Right forelimb (tissue), 1 donor: ENCODE results near the gene POGK.
"Not testable (repeated sequence)": the region's sequence is repeated elsewhere in the genome, so short reads cannot be mapped to it uniquely, and the experiment has no call there.

Experiments
- DNase-seq: peaks from one replicate; pipeline ENCODE4 v3.0.0-alpha.2; 2018

The POGK gene, protein sequence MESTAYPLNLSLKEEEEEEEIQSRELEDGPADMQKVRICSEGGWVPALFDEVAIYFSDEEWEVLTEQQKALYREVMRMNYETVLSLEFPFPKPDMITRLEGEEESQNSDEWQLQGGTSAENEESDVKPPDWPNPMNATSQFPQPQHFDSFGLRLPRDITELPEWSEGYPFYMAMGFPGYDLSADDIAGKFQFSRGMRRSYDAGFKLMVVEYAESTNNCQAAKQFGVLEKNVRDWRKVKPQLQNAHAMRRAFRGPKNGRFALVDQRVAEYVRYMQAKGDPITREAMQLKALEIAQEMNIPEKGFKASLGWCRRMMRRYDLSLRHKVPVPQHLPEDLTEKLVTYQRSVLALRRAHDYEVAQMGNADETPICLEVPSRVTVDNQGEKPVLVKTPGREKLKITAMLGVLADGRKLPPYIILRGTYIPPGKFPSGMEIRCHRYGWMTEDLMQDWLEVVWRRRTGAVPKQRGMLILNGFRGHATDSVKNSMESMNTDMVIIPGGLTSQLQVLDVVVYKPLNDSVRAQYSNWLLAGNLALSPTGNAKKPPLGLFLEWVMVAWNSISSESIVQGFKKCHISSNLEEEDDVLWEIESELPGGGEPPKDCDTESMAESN

DNA sequence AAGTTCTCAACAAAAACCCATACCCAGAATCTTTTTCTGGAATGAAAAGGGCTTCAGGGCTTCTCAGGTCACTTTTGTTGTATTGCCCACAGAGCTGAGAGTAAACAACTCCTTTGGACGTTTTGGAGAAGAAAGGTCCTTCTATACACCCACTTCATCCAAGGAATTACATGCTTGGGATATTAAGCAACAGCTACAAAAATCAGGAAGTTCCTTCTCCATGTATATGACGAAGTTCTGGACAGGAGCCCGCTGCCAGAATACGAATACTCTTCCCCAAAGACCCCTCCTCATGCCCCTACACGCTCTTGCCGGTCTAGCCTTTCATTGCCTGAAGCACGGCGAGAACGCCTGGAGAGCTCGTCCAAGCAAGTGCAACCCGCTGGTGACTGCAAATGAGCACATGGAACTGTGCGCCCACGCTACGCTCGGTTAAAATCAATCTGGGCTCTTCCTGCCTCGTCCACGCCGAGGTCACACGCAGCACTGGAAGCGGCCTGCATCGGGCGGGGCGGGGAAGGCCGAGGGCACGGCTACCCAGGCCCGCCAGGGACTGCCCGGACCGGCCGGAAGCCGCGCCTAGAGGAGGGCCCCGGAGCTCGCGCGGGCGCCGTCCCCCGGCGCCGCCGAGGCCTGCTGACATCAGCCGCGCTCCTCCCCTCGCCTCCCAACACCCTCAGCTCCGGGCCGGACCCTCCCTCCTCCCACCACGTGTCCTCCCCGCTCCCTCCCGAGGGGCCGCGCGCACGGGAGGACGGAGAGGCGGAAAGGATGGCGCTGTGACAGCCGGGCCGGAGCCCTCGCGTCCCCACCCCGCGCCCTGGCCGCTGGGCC, at the start of gene POGK:
Gene POGK (plus strand): TSS at position 710 of the 834 bp plus-strand sequence. CDS start 1,482 bp downstream, outside the sequence.
- DNase-seq, result peak; percentile 90

DNA sequence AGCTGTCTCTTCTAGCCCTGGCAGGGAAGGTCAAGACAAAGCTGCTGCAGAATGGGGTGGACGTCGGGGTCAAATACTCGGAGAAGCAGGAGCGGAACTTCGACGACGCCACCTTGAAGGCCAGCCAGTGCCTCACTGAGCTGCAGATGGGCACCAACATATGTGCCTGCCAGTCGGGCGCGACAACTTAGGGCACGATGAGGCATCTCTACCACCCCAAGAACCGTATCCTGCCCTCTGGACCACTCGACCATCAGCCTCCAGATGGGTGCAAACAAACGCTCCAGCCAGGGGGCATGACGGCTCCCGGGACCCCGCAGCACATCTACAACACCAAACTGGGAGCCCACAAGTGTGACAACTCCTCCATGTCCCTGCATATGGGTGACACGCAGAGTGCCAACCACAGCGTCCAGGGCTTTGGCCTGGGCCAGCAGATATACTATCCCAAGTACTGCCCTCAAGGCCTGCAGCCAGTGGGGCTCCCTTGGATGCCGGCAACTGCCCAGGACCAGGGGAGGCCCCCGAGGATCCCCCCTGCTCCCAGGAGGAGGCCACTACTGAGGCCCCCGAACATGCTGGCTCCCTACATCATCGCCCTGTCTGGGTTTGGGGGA, 42.5 kb upstream of the POGK start:
- DNase-seq, result no peak

DNA sequence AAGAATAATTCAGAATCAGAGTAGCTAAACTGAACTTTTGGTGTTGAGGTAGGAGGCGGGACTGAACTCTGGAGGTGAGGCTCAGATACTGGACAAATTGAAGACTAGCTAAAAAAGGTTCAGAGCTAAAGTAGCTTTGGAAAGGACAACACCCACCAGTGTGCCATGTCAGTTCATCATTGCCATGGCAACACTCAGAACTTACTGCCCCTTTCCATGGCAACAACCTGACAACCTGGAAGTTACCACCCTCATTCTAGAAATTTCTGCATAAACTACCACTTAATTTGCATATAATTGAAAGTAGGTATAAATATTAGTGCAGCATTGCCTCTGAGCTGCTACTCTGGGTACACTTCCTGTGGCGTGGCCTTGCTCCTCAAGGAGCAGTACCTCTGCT, 30.3 kb upstream of the POGK start:
- DNase-seq, result no peak

DNA sequence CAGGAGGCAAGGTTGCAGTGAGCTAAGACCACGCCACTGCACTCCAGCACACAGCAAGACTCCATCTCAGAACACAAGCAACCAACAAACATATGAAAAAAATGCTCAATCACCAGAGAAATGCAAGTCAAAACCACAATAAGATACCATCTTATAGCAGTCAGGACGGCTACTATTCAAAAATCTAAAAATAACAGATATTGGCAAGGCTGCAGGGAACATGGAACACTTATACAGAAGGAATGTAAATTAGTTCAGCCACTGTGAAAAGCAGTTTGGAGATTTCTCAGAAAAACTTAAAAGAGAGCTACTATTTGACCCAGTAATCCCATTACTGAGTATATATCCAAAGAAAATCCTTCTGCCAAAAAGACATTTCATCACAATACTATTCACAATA, 27.6 kb upstream of the POGK start:
- no peak for DNase-seq

DNA sequence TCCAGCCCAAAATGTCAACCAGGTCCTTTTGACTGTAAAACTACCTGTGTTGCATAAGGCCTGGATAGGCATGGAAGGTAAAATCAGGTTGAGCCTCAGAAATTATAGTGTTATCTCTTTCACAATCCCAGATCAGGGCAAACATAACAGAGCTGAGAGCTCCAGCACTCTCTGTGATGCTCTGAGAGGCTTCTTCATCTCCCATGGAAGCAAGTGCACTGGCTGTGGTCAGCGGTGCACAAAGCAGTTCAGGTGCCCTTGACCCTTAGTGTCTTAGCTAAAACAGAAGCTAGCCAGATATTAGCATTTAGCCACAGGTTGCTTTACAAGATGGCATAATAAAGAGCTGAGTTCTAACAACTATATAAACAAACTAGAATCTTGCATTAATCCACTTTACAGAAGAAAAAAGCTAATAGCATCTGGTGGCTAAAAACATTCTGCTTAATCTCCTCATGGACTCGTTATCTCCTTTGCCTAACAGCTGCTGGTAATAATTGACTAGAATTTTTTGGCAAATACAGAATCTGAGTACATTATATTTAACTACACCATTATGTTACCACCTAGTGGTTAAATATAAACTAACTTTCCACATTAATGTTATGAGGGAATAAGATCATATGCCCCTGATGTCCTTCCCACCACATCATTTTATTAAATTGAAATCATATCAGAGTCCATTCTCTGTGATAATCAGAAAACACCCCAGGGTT, 25.6 kb upstream of the POGK start:
- no peak for DNase-seq

DNA sequence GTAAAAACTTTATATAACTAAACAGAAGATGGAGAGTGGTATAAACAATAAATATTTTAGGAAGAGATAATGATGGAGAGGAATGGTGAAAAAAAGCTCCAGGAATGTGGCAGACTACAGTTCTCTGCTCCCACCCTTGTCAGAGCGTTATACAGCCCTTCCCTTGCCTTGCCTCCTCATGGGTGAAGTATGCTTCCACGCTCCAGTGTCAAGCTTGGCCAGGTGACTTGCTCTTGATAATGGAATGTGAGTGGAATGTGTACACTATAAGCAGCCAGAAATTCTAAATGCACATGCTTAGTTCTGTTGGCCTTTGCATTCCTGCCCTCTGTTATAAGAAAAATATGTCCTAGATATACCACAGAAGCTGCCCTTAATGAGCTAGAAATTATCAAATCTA, 24.7 kb upstream of the POGK start:
- no peak for DNase-seq

DNA sequence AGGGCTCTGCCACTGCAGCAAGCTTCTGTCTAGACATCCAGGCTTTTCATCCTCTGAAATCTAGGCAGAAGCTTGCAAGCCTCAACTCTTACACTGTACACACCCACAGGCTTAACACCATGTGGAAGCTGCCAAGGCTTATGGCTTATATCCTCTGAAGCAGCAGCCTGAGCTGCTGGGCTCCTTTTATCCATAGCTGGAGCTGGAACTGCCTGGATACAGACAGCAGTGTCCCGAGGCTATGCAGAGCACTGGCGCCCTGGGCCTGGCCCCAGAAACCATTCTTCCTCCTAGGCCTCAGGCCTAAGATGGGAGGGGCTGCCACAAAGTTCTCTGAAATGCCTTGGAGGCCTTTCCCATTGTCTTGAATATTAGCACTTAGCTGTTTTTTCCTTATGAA, 19.3 kb upstream of the POGK start:
- DNase-seq, result no peak

DNA sequence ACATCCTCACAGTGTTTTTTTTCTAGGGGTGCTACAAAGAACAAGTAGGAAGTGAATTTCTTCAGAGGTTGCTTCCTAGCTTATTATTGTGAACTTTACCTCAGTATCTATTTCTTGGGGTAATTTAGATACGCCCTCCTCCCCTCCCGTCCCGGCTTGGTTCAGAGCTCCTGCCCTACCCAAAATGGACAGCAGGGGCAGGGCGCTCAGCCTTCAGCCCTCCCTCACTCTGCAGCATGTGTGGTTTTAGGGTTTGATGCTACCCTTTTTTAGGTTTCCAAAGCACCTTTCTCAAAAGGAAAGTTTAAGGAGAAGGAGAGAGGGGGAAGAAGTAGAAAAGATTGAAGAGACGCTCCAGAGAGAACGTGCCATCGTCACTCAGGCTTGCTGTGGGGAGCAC, 16.9 kb upstream of the POGK start:
- no peak for DNase-seq

DNA sequence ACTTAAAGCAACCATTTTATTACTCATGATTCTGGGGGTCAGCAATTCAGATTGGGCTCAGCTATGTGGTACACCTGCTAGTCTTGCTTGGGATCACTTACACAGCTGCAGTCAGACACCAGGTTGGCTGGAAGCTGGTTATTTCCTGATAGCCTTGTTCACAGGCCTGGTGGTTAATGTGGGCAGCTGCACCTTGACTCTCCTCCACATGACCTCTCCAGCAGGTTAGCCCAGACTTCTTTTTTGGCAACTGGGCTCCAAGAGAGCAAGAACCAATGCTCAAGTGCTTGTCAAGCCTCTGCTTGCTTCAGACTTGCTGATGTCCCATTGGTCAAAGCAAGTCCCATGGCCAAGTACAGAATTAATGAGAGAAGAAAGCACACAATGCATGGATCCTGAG, 11.8 kb upstream of the POGK start:
- no peak for DNase-seq

DNA sequence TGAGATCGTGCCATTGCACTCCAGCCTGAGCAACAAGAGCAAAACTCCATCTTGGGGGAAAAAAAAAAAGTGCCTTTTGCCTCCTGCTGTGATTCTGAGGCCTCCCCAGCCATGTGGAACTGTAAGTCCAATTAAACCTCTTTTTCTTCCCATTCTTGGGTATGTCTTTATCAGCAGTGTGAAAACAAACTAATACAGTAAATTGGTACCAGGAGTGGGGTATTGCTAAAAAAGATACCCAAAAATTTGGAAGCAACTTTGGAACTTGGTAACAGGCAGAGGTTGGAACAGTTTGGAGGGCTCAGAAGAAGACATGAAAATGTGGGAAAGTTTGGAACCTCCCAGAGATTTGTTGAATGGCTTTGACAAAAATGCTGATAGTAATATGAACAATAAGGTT, 9.5 kb upstream of the POGK start:
- DNase-seq, result not testable (repeated sequence)

DNA sequence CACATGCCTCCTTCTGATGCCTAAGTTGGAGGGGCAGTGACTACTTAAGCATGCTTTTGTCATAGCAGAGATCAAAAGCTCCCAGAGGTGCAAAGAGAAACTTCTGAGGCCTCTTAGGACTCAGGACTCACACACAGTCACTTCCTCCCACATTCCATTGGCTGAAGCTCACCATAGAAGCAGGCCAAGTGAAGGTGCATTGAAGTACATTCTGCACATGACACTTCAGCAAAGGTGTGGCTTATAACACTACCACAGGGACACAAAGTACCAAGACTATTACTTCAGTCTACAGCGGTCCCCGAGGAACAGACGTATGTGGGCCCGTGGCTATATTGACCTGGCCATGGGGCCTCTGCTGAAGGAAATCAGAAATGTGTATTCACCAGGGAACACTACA, 2.5 kb upstream of the POGK start:
- DNase-seq, result no peak

DNA sequence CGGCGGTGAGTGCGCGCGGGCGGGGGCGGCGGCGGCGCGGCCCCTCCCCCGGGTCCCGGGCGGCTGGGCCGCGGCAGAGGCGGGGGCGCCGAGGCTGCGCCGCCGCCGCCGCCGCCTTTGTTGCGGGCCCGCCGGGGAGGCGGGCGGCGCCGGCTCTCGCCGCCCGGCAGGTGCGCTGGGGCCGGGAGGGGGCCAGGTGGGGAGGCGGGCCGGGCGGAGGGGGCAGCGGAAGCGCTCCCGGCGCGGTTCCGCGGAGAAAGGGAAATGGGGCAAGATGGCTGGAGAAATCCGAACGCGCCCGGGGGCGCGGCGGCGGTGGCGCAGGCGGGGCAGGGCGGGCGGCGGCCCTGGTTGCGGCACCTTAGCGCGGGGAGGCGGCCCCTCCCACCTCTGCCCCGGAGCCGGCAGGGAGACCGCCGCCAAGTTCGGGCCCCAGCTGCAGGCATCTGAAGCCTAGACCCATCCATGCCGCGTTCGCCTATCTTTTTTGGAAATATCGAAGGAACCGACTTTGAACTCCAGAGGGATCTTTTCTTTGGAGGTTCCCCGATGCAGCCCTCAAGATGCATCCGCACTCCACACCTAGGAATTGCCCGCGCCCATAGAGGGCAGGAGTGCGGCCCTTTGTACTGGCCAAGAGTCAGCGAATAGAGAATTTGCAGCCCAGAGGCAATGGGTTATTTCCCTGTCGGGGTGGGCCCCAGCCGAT, 479 bp downstream of the POGK start:
- peak; percentile 65 for DNase-seq

DNA sequence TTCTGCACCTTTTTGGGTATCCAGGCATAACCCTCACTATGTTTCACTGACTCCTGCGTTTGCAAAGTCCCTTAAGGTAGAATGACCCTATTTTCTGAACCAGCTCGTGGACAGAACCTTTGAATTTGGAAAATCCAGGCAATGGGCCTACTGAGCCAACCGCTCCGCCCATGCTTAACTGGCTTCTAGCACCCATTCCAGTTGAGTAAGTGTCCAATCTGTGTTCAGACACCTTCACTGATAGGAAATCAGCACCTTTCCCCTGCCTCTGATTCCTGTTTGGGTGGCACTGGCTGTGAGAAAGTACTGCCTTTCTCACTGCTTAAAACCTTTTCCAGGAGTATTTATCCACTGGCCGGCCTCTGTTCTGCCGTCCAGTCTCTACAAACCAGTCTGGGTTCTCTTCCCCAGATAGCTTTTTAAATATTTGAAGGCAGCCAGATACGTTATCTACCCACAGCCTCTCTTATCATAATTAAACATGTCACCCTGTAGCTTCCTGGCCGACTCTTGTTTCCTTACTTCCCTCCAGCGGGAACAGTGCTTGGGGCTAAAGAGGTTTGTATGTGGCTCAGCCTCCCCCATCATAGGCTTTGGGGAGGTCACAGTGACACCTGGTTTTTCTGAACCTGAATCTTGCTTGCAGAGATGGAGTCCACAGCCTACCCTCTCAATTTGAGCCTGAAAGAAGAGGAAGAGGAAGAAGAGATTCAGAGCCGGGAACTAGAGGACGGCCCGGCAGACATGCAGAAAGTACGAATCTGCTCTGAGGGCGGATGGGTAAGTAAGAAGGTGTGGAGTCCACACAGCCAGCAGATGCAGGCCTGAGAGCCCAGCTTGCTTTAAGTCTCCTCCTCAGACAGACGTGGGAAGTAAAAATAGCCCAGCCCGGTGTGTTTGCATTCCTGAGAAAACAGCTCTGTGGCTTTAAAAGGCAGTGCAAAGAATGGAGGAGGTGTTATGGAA, 1.3 kb downstream of the POGK start:
- no peak for DNase-seq

DNA sequence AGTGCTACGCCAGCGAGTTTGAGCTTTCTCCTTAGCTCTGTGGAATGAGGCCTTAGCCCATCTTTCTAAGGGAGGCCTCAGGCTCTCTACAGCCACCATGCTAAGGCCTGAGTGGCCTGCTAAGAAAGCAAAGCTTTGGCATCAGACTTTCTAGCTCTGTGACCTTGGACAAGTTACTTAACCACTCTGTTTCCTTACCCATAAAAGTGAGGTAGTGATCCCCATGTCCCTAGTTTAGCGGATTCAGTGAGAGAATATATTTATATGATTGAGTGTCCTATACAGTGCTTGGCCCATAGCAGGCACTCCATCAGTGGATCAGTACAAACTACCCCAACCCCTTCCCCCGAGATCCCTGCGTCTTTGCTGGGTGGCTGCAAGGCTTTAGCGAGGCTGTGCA, 4.0 kb downstream of the POGK start:
- DNase-seq, result no peak

DNA sequence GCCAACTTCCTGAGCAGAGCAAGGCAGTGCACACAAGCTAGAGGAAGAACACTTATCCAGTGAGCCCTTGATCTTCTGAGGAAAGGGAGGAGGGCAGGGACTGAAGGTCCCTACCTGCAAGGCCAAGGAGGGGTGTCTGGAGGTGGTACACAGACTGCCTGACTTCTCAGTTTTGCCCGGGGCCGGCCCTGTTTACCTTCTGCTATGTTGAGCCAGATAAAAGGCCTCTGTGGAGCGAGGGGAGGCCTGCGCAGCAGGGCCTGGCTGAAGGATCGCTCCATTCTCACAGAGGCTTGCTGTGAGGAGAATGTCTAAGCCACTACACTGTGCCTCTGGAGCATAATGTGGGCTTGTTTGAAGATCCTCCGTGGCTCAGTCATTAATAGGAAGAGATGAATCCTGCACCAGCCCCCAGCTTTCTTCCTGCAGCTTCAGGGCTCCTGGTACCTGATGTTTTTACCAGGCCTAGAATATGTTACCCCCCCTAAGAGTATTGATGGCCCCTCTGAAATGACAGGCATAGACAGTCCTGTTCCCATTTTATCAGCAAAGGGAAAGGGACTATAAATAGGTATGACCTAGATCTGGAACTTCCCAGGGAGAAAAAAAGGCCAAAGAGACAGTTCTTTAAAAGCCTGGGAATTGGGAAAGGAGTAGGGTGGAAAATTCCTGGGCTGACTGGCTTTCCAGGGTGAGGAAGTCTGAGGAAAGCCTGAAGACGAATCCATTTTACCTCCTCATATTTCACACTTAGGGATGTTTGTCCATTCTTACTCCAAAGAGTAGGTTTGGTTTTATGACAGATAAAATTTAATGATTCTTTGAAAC, 4.7 kb downstream of the POGK start:
- no peak for DNase-seq

DNA sequence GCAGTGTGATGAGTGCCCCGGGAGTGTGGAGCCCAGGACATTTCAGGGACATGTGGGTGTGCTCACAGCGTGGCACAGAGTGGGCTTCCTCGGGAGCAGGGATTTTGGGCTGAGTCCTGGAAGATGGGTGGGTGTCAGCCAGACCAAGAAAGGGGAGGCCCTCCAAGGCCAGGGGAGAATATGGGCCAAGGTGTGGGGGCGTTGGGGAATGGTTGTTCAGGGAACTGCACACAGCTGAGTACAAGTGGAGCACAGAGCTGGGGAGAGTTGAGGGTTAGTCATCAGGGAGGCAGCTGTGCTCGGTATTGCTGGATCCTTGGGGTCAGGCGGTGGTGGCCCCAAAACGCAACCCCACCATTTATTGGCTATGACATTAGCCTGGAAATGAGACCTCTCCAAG, 5.5 kb downstream of the POGK start:
- DNase-seq, result no peak

DNA sequence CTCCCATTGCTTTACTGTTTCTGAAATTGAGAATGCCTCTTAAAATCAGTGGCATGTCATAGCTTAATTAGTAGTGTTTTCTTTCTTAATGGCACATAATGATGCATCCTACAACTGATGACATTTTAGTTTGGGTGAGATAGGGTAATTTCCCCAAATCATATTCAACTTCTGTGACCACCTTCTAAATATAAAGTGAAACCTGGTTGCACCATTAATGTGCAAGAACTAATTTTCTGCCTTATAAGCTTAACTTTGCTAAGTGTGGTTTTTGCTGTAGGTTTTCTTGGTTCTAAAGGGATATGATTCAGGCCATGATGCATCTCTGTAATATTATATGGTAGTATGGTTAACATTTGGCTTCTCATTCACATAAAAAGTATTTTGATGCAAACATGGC, 8.9 kb downstream of the POGK start:
- DNase-seq, result no peak

DNA sequence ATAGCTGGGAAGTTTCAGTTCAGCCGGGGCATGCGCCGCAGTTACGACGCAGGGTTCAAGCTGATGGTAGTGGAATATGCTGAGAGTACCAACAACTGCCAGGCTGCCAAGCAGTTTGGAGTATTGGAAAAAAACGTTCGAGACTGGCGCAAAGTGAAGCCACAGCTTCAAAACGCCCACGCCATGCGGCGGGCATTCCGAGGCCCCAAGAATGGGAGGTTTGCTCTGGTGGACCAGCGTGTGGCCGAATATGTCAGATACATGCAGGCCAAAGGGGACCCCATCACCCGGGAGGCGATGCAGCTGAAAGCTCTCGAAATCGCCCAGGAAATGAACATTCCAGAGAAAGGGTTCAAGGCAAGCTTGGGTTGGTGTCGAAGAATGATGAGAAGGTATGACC, 9.9 kb downstream of the POGK start:
- DNase-seq, result no peak

DNA sequence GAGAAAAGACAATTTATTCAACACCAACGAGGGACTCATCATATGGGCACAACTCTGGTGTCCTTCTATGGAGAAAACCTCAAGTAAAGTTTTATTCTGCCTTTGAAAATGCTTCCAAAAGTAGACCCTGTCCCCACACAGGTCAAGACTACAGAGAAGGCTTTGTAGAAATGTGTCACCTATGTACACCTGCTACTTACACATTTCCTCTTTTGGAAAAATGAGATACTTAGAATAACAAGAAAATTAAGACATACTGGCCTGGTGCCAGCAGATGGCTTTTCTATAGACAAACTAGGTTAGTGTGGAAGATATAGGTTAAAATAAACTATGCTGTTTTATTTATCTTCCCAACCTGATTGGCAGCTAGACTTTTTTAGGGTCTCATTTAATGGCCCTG, 13.6 kb downstream of the POGK start:
- no peak for DNase-seq

DNA sequence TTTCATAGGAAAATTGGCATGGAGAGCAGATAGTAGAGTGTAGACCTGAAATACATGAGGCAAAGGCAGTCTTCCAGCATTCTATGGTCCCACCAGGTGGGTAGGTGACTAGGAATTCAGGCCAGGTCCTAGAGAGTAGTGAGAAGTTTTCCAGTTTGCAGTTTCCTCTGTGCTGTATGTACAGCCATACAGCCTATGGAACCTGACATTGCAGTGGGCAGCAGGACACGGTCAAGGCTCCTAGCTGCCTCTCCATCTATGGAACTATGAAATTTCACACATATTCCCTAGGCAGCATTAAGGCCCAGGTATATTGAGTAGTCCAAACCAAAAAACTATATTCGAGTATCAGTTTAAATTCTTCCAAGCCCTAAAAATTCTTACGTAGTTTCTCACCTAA, 16.3 kb downstream of the POGK start:
- DNase-seq, result no peak
